HepG2 (cell line): ENCODE results near the gene PSMD4. TPM values are rescaled to one million over a fixed set of nuclear protein-coding genes. Genes with fewer than 3 reads are reported as not detected.

ENCODE experiments used
- ADNP ChIP-seq: sonication (generic); formaldehyde crosslinking; IDR thresholded peaks from 2 replicates; pipeline ENCODE4 v1.4.0; 2020; ENCODE audit warnings: missing genetic modification reagents
- AKAP8 ChIP-seq: sonication (generic); formaldehyde crosslinking; IDR thresholded peaks from 2 replicates; pipeline ENCODE4 v1.5.1; 2020; ENCODE audit warnings: mild to moderate bottlenecking, missing genetic modification reagents
- KDM4B ChIP-seq: sonication (generic); formaldehyde crosslinking; IDR thresholded peaks from 2 replicates; pipeline ENCODE4 v1.4.0; 2020; ENCODE audit warnings: missing genetic modification reagents
- NFE2 ChIP-seq: sonication (generic); formaldehyde crosslinking; IDR thresholded peaks from 2 replicates; pipeline ENCODE4 v1.4.0; 2020; ENCODE audit warnings: missing genetic modification reagents
- PATZ1 ChIP-seq: sonication (generic); formaldehyde crosslinking; IDR thresholded peaks from 2 replicates; pipeline ENCODE4 v1.4.0; 2020; ENCODE audit warnings: missing genetic modification reagents
- POGK ChIP-seq: sonication (generic); formaldehyde crosslinking; conservative IDR thresholded peaks from 2 replicates; pipeline ENCODE4 v1.8.0; 2022; ENCODE audit warnings: mild to moderate bottlenecking, moderate library complexity, missing genetic modification reagents
- PRMT3 ChIP-seq: sonication (generic); formaldehyde crosslinking; IDR thresholded peaks from 2 replicates; pipeline ENCODE4 v1.8.1; 2022; ENCODE audit warnings: low read depth, mild to moderate bottlenecking, moderate library complexity, missing genetic modification reagents, borderline replicate concordance
- RARG ChIP-seq: sonication (generic); formaldehyde crosslinking; IDR thresholded peaks from 2 replicates; pipeline ENCODE4 v1.4.0; 2020; ENCODE audit warnings: low read depth, mild to moderate bottlenecking, missing genetic modification reagents
- TAF1 ChIP-seq: sonication (generic); formaldehyde crosslinking; IDR thresholded peaks from 2 replicates; pipeline ENCODE4 v1.4.0; 2020; ENCODE audit warnings: missing genetic modification reagents
- TFE3 ChIP-seq: IDR thresholded peaks from 2 replicates; pipeline ENCODE4 v1.6.1; 2016
- WIZ ChIP-seq: sonication (generic); formaldehyde crosslinking; IDR thresholded peaks from 2 replicates; pipeline ENCODE4 v1.5.1; 2020; ENCODE audit warnings: mild to moderate bottlenecking, missing genetic modification reagents
- ZBTB7A ChIP-seq: sonication (generic); formaldehyde crosslinking; IDR thresholded peaks from 2 replicates; pipeline ENCODE4 v1.8.0; 2022; ENCODE audit warnings: mild to moderate bottlenecking, missing genetic modification reagents
- ZNF160 ChIP-seq: sonication (generic); formaldehyde crosslinking; IDR thresholded peaks from 2 replicates; pipeline ENCODE4 v1.8.0; 2022; ENCODE audit warnings: mild to moderate bottlenecking, inconsistent platforms, missing genetic modification reagents
- ZNF572 ChIP-seq: sonication (generic); formaldehyde crosslinking; IDR thresholded peaks from 2 replicates; pipeline ENCODE4 v1.5.1; 2020; ENCODE audit warnings: mild to moderate bottlenecking, missing genetic modification reagents
- ZNF589 ChIP-seq: sonication (generic); formaldehyde crosslinking; conservative IDR thresholded peaks from 2 replicates; pipeline ENCODE4 v1.8.0; 2022; ENCODE audit warnings: mild to moderate bottlenecking, moderate library complexity, missing genetic modification reagents
- ZNF609 ChIP-seq: sonication (generic); formaldehyde crosslinking; IDR thresholded peaks from 2 replicates; pipeline ENCODE4 v1.4.0; 2020; ENCODE audit warnings: mild to moderate bottlenecking, missing genetic modification reagents, borderline replicate concordance
- polyA plus RNA-seq, 8 experiments: library from polyadenylated mRNA; depleted of rRNA in 3 of 8; stranded (reverse) in 7 of 8; unstranded in 1 of 8; fragments of >200 nt; fragmentation: Illumina TruSeq in 4 of 8; extraction: Trizol in 4 of 8; gene quantifications; 2 replicates each; pipeline versions ENCODE4 v1.2.1 to v1.2.3, GENCODE V29; 2011 to 2016; ENCODE audit warnings: low read depth in 4 of 8, missing spikeins in 1 of 8, mixed read lengths in 1 of 8; ENCODE audit not compliant: insufficient read depth in 1 of 8
- total RNA-seq, 5 experiments: library from RNA; depleted of rRNA; stranded (reverse); fragments of >200 nt; fragmentation: Illumina TruSeq; extraction: Trizol; gene quantifications; 2 replicates each; pipeline ENCODE4 v1.2.3, GENCODE V29; 2016; ENCODE audit warnings: low read depth in 1 of 5

The PSMD4 gene
- total and polyA plus RNA-seq, 2 of the 13 experiments (the other 11 are each of a cell fraction or from before 2014, with no cell fraction given) = 194 to 243 TPM

GRCh38 chr1:151254217-151255213 is at the start of gene PSMD4 (continued):
- TF ChIP-seq POGK = peak; percentile 86
- TF ChIP-seq ZNF572 (CRISPR knock-in tag) = no peak
- peak; percentile 86; the same call in 1 of the 2 replicates for TF ChIP-seq ADNP (CRISPR knock-in tag)
- TF ChIP-seq ZNF160 (CRISPR knock-in tag) = no peak; the same call in 1 of the 2 replicates
- TF ChIP-seq RARG (CRISPR knock-in tag) = no peak
- TF ChIP-seq KDM4B (CRISPR knock-in tag) = 0 out of 2 replicates have a peak, but pooled peaks have one; percentile 25
- peak; percentile 85 for TF ChIP-seq TAF1 (CRISPR knock-in tag)
- peak; percentile 62; the same call in 1 of the 2 replicates for TF ChIP-seq ZNF589 (CRISPR knock-in tag)
- no peak for TF ChIP-seq AKAP8
- no peak for TF ChIP-seq NFE2
- no peak for TF ChIP-seq WIZ (CRISPR knock-in tag)
- TF ChIP-seq ZBTB7A (CRISPR knock-in tag) = no peak
- no peak for TF ChIP-seq PRMT3 (CRISPR knock-in tag)
- TF ChIP-seq ZNF609 (CRISPR knock-in tag) = no peak
- no peak for TF ChIP-seq TFE3 (CRISPR knock-in tag)
- peak; percentile 39; the same call in 1 of the 2 replicates for TF ChIP-seq PATZ1 (CRISPR knock-in tag)
